IMR-90 (cell line): ENCODE measurements around the gene CKAP2L. TPM values are rescaled to one million over a fixed set of nuclear protein-coding genes. Genes with fewer than 3 reads are reported as not detected.

Experiments
- CTCF ChIP-seq: conservative IDR thresholded peaks from 2 replicates; pipeline ENCODE4 v1.5.1; 2012; ENCODE audit warnings: mild to moderate bottlenecking, low read depth, low read length, improper control_type of control experiment
- polyA plus RNA-seq, 3 experiments: library from polyadenylated mRNA; depleted of rRNA; stranded (reverse); fragments of >200 nt; gene quantifications; 2 replicates each; pipeline ENCODE4 v1.2.3, GENCODE V29; 2012; ENCODE audit warnings: low replicate concordance in 1 of 3
- total RNA-seq: library from RNA; depleted of rRNA; stranded (reverse); fragments of >200 nt; gene quantifications from 2 replicates; pipeline ENCODE4 v1.2.3, GENCODE V29; 2012

CKAP2L gene
- total and polyA plus RNA-seq, 2 of the 4 experiments (the other 2 are of a cell fraction) = 6.4 to 9.9 TPM

- no peak for TF ChIP-seq CTCF
Measured at GRCh38 chr2:112800881-112801583, 36.6 kb upstream of the CKAP2L start (continued).
